ENCODE measurements around the gene UBA3. TPM values are rescaled to one million over a fixed set of nuclear protein-coding genes. Genes with fewer than 3 reads are reported as not detected.

Gene UBA3
- total and polyA plus RNA-seq, 8 donors = 33.4 to 99.3 (median 44.5) TPM

DNA sequence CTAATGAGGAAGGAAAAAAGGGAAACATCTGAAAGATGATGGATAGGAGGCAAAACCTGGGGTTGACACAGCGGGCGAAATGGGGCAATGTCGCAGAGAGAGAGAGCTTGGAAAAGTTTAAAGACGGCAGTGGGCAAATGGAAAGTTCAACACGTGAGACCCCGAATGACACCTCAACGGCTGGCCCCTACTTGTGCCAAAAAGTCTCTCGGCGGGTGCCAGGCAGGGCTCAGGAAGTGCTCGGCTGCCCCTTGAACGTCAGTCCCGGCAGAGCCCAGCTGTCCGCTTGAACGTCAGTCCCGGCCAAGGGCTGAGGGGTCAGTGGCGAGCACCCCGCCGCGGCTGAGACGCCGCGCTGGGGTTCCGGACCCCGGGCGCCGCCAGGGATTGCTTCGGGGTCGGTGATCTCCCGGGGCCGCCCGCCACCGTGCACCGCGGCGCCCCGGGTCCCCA is 67.3 kb downstream of the UBA3 start:
- Histone ChIP-seq H3K36me3 (peaks cover 0 to 20% (median 18%) of the 10 kb centered on the region in 4 donors), H3K27me3 (no peaks in the 10 kb centered on the region), H3K27ac (peak overlapping the region; percentile 92 to 99 (median 98)), H3K4me1 (peaks cover 17 to 41% (median 29%) of the 10 kb centered on the region in 4 donors), H3K4me3 (peak overlapping the region; percentile 54 to 86 (median 74)), H3K9me3 (no peaks in the 10 kb centered on the region)
- WGBS, 5 donors = 2 to 7% (median 5%) methylated on average over 13 to 36 of the region's 36 CpGs
- intact Hi-C loops (cut with DNase I; ENCODE audit: low total_unique reads) = no loop called here
- TF ChIP-seq, protein P1, sequence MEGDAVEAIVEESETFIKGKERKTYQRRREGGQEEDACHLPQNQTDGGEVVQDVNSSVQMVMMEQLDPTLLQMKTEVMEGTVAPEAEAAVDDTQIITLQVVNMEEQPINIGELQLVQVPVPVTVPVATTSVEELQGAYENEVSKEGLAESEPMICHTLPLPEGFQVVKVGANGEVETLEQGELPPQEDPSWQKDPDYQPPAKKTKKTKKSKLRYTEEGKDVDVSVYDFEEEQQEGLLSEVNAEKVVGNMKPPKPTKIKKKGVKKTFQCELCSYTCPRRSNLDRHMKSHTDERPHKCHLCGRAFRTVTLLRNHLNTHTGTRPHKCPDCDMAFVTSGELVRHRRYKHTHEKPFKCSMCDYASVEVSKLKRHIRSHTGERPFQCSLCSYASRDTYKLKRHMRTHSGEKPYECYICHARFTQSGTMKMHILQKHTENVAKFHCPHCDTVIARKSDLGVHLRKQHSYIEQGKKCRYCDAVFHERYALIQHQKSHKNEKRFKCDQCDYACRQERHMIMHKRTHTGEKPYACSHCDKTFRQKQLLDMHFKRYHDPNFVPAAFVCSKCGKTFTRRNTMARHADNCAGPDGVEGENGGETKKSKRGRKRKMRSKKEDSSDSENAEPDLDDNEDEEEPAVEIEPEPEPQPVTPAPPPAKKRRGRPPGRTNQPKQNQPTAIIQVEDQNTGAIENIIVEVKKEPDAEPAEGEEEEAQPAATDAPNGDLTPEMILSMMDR (IDR thresholded peaks at IDR 0.05) = no peak
- TF ChIP-seq POLR2AphosphoS5 (IDR thresholded peaks at IDR 0.05) (no peak), POLR2A (IDR thresholded peaks at IDR 0.05) (no peak), EP300 (IDR thresholded peaks at IDR 0.05) (no peak)
- peak; percentile 53 to 81 for DNase-seq

DNA sequence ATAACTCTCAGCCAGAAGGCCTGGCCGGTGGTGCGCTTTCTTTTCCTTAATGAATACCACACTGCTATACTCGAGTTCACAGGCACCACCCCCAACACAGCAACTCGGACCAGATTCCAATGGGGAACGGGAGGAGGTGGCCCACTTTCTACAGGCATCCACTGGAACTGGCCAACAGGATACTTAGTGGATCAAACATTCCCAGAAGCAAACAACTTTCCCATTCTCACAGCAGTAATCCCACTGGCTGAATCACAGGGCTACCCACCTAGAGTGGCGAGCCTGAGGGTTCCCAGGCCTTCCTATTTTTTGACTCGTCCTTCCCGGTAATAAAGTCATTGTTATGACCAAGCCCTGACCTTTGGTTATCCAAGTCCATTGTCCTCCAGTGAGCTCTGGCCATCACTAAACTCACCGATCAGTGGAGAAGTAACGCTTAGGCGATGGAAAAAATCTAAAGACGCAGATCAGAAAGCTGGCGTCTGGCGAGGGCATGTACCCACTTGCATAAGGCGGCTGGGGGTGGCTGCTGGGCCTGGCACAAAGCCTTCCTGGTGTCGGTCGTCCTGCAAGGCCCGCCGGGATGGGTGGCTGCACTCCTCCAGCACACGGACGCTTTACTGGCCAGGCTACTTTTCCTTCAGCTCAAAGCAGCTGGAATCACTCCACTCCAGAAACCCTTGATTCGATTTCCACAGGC is 67.9 kb downstream of the UBA3 start:
- Histone ChIP-seq H3K36me3 (peaks cover 0 to 25% (median 22%) of the 10 kb centered on the region in 4 donors), H3K9me3 (no peaks in the 10 kb centered on the region), H3K4me1 (peaks cover 17 to 41% (median 29%) of the 10 kb centered on the region in 4 donors), H3K4me3 (peak overlapping the region; percentile 54 to 86 (median 74)), H3K27me3 (no peaks in the 10 kb centered on the region), H3K27ac (peak overlapping the region; percentile 92 to 99 (median 98))
- 62 to 72% (median 65%) methylated on average over 22 of the region's 22 CpGs for WGBS, 5 donors
- intact Hi-C loops (cut with DNase I; ENCODE audit: low total_unique reads) = no loop called here
- DNase-seq = peak in 1 of 2 donors; percentile 67
- TF ChIP-seq POLR2AphosphoS5 (IDR thresholded peaks at IDR 0.05) (peak in 1 of 3 donors; percentile 56), POLR2A (IDR thresholded peaks at IDR 0.05) (no peak)

DNA sequence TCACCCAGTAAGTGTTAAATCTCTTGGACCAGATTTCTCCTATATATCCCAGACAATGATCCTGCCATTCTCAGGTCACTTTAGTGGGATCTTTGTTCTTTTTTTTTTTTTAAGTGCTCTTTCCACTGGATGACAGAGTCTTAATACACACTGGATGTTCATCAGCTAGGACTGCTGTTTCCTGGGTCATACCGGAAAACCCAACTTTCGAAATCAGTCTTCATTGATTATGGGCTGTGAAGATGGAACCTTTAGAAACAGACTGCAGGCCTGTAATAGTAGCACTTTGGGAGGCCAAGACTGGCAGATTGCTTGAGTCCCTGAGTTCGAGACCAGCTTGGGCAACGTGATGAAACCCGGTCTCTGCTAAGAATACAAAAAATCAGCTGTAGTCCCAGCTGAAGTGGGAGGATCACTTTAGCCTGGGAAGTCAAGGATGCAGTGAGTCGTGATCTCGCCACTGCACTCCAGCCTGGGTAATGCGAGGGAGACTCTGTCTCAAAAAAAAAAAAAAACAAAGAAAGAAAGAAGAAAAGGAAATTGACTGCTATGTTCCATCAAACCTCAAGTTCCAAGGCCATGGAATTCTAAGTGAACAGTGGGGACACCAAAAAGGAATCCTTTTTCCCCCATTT is 69.0 kb downstream of the UBA3 start:
- TF ChIP-seq POLR2AphosphoS5 (IDR thresholded peaks at IDR 0.05) (no peak), EP300 (IDR thresholded peaks at IDR 0.05) (no peak), POLR2A (IDR thresholded peaks at IDR 0.05) (no peak)
- TF ChIP-seq, protein P1 (IDR thresholded peaks at IDR 0.05) = no peak
- Histone ChIP-seq H3K4me1 (peaks cover 17 to 41% (median 29%) of the 10 kb centered on the region in 4 donors), H3K9me3 (no peaks in the 10 kb centered on the region), H3K27ac (peak overlapping the region in 4 of 5 donors; percentile 97 to 99 (median 98)), H3K27me3 (no peaks in the 10 kb centered on the region), H3K36me3 (peaks cover 9 to 33% (median 32%) of the 10 kb centered on the region in 4 donors), H3K4me3 (no peak overlapping the region)
- intact Hi-C loops (cut with DNase I; ENCODE audit: low total_unique reads) = no loop called here
- WGBS, 5 donors = 94 to 98% (median 97%) methylated on average over 8 of the region's 8 CpGs
- DNase-seq = no peak

DNA sequence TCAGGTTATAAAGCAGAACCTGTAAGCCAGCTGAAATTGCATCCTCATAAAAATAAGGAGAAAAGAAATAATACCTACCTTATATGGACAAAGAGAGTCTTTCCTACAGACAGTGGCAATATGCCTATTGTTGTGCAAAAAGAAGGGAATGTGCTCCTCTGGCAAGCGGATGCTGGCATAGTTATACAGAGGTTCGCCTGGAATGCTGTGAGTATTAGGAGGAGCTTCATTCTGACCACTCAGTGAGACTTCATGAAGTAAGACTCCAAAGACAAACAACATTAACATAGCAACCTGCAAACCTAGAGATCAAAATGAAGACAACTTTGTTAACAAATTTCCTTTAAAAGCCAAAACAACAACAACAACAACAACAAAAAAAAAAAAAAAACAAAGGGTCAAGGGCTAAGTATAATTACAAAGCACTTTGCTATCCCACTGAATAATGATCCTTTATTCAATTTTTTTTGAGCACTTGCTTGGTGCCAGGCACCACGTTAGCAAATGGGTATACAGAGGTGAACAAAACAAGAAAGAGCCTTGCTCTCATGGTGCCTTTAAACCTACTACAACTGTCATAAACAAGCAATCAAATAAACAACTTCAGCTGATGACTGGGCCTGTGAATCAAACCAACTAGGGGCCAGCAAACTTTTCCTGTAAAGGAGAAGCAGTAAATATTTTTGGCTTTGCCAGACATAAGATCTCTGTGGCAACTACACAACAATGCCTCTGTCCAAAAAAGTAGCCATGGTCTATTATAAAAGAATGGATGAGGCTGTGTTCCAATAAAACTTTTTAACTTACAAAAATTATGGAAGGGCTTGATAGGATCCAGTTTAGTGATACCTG is 70.4 kb downstream of the UBA3 start:
- intact Hi-C loops (cut with DNase I; ENCODE audit: low total_unique reads) = no loop called here
- Histone ChIP-seq H3K27me3 (no peaks in the 10 kb centered on the region), H3K27ac (peak overlapping the region in 3 of 5 donors; percentile 15 to 99 (median 17)), H3K4me1 (peaks cover 17 to 37% (median 26%) of the 10 kb centered on the region in 4 donors), H3K4me3 (no peak overlapping the region), H3K9me3 (no peaks in the 10 kb centered on the region), H3K36me3 (peaks cover 20 to 46% (median 45%) of the 10 kb centered on the region in 4 donors)
- 64 to 80% (median 72%) methylated on average over 3 of the region's 3 CpGs for WGBS, 5 donors
- TF ChIP-seq POLR2AphosphoS5 (IDR thresholded peaks at IDR 0.05) (no peak), POLR2A (IDR thresholded peaks at IDR 0.05) (no peak)
- peak in 1 of 2 donors; percentile 22 for DNase-seq

DNA sequence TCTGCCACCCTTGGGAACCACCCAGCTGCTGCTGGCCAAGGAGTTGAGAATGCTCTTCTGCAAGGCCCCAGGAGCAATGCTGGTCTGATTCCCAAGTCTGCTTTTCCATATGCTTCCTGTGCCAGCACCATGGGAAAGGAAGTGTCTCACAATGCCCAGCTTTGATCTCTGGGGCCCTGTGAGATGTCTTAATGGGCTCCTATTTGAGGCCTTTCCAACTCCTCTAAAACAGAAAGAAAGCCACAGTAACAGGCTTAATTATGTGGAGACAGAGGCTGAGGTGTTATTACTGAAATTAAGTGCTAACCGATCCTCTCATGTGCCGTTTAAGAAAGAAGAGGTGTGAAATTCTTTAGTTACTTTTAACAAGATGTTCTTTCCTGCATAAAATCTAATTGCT is 71.2 kb downstream of the UBA3 start:
- Histone ChIP-seq H3K4me1 (peaks cover 11 to 29% (median 18%) of the 10 kb centered on the region in 4 donors), H3K27ac (peak overlapping the region in 1 of 5 donors; percentile 38), H3K4me3 (no peak overlapping the region), H3K27me3 (no peaks in the 10 kb centered on the region), H3K9me3 (no peaks in the 10 kb centered on the region), H3K36me3 (peaks cover 24 to 54% (median 53%) of the 10 kb centered on the region in 4 donors)
- no peak for DNase-seq
- intact Hi-C loops (cut with DNase I; ENCODE audit: low total_unique reads) = no loop called here
- WGBS, 5 donors = 66 to 77% (median 74%) methylated on average over 2 of the region's 2 CpGs
- TF ChIP-seq POLR2A (IDR thresholded peaks at IDR 0.05) = no peak
- no peak for TF ChIP-seq EP300 (IDR thresholded peaks at IDR 0.05)
- TF ChIP-seq POLR2AphosphoS5 (IDR thresholded peaks at IDR 0.05) = no peak
- TF ChIP-seq, protein P1 (IDR thresholded peaks at IDR 0.05) = no peak

Measured in stomach (tissue), 9 donors.